Renal pelvis (tissue), 4 donors: Measurements from ENCODE around the gene CACNA1C. TPM values are rescaled to one million over a fixed set of nuclear protein-coding genes. Genes with fewer than 3 reads are reported as not detected.

Experiments
- DNase-seq: peaks from one replicate; pipeline ENCODE4 v3.0.0-alpha.2; 2013
- polyA plus RNA-seq, 3 donors: library from polyadenylated mRNA; unstranded; fragments of 120-200 nt; gene quantifications; one replicate each; pipeline ENCODE4 v1.2.1, GENCODE V29; 2013; ENCODE audit not compliant: insufficient read length in 3 of 3

CACNA1C gene
- polyA plus RNA-seq, 3 donors: 7.1 to 12.2 (median 10.0) TPM

DNA sequence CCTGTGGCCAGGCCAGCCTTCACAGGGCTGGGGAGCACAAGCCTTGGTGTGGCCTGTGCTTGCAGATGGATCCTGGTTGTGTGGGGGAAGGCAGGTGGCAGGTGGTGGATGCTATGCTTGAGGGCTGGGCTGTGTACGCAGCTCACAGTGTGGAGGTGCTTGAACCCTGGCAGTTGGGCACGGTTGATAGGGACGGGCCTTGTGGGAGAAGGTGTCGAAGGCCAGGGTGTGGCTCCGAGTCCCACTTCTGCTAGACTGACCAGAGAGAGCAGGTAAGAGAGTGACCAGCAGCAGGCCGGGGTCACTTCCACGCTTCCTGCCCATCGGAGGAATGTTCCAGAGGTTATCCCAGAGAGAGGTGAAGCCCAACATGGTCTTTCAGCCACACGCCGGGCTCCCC, 85.5 kb downstream of the CACNA1C start:
- DNase-seq: no peak

DNA sequence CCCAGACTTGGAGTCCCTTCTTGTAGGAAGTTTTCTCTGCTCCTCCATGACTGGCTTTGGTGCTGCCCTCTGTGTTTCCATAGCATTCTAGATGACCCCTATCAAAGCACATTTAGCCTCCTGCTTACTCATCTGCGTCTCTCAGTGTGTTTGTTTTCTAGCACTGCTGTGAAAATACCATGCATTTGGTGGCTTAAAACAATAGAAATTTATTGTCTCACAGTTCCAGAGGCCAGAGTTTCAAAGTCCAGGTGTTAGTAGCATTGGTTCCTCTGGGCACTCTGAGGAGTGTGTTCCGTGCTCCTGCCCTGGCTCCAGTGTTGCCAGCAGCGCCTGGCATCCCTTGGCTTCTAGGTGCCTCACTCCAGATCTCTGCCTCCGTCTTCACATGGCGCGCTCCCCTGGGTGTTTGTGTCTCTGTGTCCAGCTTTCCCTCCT, 86.1 kb downstream of the CACNA1C start:
- DNase-seq: no peak

DNA sequence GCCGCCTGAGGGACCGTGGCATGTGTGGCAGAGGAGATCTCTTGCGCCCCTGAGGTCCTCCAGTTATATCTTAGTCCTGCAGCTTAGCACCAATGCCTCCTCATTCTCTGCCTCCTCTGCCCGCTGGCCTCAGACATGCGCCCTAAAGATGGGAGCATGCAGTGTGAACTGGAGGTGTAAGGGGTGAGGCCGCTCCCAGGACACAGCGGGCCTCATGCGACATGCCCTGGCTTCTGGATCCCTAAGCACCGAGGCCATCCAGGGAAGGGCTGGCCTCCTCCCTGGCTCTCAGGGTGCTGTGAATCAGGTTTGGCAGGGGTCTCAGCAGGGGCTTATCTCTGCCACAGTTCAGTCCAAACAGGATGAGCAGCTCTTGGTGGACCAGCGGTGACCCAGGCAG, 86.9 kb downstream of the CACNA1C start:
- DNase-seq: no peak

DNA sequence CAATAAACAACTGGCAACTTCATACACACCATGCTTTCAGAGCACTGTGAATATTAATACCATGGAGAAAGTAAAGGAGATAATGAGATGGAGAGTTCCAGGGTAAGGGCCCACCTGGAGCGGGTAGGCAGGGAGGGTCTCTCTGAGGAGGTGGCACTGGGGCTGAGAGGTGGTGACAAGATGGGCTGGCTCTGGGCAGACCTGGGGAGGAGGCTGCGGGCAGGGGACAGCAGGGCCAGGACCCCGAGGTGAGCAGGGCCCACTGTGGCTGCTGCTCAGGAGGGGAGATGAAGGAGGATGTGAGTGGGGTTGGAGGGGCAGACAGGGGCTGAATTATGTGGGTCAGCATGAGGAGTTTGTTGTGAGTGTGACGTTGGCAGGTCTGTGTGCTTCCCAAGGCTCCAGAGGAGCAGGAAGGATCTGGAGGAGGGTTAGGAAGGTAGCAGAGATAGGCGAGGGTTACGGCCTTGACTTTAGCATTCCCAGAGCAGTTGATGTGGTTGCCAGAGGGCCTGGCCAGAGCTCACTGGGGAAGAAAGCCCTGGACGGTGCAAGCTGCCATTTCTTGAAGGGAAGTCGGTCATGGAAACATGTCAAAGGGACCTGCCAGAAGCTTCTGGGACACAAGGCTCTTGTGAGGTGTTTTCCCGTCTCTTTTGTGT, 88.2 kb downstream of the CACNA1C start:
- no peak for DNase-seq

DNA sequence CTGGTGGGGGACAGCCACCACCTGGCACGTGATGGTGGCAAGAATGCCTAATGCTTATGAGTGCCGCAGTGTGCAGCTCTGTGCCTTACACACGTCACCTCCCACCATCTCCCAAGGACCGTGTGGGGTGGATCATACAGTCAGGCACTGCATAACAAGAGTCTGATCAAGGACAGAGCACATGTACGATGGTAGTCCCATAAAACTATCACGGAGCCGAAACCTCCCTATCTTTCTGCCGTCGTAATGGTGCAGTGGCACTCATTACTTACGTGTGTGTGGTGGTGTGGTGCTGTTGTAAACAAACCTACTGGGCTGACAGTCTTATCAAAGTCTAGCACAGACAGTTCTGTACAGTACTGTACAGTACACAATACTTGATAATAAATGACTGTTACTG, 89.3 kb downstream of the CACNA1C start:
- no peak for DNase-seq

DNA sequence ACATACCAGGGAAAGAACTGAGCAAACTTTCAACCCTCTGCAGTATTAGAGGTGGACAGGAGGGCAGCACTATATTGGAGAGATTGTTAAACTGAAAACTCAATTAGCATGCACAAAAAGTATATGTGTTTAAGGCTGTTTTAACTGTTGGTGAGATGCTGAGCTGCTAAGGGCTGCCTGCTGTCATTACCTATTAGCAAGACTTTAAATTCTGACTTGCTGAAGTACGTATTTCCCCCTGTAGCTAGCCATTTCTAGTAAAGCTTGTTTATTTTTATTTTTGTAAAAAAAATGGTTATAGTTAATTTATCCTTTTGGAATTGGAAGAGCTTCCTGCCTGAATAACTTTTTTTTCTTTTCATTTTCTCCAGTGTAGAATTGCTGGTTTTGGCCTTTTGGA, 92.2 kb downstream of the CACNA1C start:
- no peak for DNase-seq

DNA sequence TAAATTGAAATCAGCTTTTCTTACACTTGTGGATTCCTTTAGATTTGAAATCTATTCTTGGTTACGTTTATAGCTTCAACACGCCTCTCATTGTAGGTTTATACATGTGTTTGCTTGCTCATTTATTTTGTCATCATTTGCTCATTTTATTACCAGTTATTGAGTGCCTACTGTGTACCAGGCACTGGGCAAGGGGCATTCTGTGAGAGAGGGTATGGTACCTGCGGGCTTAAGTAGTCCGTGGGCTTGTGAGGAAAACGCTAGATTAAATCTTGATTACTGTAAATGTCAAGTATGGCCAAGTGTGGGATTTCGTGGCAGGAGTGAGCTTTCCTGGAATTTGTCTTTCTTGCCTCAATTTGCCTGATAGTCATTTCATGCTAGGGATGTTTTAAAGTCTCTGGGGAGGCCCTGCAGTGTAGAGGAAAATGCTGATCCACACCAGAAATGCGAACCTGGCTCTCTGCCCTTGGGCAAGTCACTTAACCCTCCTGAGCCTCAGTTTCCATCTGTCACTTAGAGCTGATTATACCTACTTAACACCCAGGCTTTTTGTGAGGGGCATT, 92.7 kb downstream of the CACNA1C start:
- DNase-seq: no peak

DNA sequence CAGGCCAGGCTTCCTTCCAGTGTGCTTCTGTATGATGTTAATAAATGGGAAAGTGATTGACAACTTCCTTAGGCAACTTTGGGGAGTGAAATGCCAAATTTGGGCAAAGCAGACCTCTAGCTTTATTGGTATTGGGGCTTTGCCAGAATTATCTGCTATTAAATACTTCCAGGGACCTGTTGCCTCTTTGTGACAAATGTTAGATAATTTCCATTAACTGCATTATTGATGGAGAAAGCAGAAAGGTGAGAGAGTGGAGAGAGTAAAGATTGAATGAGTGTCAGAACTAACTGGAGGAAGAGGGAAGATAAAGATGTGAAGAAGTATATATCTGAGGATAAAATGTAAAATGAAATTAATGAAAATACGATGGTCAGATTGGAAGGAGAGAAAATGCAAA, 94.5 kb downstream of the CACNA1C start:
- DNase-seq: no peak

DNA sequence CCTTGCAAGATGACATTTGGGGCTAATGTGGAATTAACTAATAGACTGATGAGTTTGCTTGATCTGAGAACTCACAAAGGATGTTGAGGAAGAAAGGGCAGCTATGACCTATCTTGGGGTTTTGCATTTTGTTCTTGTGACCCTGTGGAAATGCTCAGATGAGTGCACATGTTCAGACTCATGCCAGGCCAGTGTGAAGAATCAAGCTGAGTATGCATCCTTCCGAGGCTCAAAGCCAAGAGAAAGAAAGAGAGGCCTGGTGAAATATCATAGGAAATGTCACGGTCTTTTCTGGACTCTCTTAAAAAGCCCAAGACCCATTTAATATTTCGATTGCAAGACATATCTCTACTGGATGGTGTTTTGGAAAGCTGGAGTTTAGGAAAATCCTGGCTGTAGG, 96.3 kb downstream of the CACNA1C start:
- DNase-seq: no peak

DNA sequence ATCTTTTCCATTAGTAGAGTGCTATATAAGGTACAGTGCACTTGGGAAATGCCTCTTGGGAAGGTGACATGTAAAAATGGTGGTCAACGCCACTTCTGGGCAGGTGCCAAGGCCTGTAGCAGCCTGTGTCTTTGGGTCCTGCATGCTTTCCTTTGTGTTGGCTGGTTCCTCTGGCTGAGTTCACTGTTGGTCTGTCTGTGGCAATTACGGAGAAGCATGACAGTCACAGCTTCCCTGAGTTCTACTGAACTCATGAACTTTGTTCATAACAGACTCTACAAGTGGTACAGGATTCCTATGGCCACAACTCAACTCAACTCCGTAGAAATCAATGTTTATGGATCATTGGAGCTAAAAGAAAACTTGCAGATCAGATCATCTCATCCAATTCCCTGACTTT, 98.0 kb downstream of the CACNA1C start:
- DNase-seq: no peak

DNA sequence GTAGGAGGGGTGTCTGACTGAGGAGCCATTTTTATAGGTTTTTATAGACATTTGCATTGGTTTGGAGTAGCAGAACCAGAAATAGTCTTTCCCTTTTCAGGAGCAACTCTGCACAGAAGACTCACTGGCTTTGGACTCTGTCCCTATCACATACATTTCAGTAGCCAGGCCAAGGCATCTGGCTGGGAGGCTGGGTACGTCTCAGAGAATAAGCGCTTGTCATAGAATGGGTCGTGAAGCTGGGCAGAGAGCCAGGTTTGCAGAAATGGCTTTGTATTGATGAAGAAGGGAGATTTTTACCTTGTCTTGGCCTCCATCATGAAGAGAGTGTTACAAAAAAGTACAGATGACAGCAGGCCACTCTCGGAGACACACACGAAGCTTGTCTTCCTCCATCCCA, 98.6 kb downstream of the CACNA1C start:
- DNase-seq: no peak

DNA sequence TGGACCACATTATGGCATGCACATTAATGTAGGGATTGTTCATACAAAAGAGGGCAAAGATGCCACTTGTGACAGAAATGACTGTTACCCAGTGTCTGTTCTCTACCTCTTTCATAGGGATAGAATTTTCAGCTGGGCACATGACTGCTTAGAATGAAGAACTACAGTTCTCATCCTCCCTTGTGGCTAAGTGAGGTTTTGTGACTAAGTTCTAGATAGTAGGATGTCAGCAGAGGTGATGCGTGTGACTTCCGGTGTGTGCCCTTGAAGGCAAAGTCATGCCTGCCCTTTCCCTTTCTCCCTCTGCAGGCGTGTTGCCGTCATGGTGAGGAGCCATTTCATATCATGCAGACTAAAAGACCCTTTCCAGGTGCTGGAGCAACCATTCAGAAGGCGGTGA, 99.3 kb downstream of the CACNA1C start:
- no peak for DNase-seq

DNA sequence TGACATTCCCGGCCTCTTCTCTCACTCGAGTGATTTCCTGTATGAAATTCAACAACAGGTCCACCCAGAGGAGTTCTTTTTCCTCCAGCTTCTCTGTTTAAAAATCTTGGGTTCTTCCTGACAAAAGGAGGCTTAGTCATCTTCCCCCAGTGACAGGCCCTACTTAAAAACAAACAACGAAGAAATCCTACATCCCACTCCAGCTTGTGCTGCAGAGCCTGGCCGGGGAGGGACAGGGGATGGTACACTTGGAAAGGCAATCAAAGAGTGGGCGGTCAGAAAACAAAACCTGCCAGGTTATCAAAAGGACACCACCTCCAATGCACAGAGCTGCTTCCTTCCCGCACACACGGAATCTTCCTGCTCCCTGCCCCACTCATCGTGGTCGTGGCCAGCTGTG, 101.3 kb downstream of the CACNA1C start:
- DNase-seq: no peak

DNA sequence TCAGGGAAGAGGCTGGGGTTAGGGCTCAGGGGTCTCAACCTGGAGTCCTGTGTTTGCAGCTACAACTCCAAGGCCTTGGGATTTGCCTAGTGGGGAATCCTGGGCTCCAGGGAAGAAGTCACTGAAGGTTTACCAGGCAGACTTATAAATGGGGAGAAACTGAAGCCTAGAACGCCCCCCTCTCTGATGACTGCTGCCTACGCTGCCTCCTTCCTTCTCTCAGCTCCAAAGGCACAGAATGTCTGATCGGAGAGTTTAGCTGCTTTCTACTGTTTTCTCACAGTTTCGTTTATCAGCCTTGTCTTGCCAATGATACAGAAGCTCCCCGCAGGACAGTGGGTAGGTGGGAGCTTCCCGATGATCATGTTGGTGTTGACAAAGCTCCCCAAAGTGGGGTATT, 101.7 kb downstream of the CACNA1C start:
- DNase-seq: no peak

DNA sequence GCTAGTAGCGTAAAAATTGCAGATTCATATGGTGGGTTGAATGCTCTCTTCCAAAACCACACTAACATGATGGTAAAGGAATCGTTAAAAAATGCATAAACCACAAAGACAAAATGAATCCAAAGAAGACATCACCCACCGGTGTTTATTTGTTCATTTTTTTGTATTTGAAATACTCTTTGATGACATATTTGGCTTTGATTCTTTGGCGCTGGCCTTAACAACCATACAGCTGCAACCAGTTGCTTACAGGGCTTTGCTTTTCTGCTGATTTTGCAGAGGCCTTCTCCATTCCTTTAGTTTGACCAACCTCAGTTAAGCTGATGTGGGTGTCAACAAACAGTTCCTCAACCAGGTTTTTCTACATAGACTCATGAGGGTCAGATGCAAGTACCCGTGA, 103.5 kb downstream of the CACNA1C start:
- no peak for DNase-seq

DNA sequence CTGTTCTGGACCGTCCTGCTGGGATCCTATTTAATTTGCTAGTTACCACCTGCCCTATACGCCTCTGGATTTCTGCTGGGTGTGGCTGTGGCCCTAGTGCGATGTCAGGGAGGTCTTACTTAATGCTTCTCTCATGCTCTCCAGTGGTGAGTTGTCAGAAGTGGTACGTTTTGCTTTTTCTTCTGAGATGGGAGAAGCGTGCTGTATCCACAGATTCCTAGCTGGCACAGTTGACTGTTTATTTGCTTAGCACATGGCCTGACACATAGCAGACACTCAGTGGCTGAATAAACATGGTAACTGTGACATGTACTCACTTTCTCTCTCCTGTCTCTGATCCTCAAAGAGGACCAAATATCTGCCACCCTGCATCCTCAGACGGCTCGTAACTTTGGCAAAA, 107.3 kb downstream of the CACNA1C start:
- DNase-seq: no peak

DNA sequence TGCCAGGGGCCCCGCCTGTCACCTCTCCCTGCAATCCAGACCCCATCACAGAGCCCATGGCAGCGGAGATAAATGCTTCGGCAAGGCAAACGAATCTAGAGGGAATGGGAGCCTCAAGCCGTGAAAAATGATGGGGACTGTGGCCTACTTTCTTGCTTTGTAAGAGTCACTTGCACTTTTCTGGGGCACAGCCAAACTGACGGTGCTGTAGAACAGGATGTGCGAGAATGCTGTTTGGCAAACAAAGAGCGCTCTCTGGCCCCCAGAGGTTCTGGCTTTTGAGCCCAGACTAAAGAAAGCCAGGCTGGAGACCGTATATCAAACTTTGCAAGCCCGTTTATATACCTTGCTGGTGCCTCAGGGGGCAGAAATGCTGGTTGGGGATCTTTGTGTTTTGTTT, 108.7 kb downstream of the CACNA1C start:
- no peak for DNase-seq

DNA sequence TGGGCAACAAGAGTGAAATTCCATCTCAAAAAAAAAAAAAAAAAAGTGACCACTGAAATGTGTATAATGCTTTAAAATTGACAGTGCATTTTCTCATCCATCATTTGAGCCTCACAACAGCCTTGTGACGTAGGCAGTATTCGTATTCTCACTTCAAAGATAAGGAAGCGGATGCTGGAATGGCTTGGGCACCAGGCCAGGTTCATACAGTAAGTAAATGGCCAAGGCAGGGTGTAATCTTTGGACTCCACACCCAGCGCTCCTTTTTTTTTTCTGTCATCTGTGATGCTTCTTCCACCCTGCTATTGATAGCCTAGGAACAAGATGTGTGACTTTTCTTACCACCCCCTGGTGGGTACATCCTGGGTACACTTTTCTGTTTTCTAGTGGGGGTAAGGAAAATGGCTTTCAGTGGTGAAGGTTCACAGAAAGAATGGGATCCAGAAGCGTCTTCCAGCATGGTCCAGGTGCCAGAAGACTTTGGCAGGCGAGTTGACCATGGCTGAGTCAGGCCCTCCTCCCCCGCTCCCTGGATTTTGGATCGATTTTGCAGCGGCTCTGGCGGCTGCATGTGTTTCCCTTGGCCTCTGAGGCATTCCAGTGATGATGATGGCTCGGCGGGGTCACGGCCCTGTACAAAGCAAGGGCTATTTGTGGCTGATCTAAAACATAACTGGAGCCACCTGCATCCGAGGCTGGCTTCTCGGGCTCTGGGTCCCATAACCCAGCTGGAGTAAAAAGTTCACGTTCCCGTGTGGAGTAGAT, 110.6 kb downstream of the CACNA1C start:
- no peak for DNase-seq

DNA sequence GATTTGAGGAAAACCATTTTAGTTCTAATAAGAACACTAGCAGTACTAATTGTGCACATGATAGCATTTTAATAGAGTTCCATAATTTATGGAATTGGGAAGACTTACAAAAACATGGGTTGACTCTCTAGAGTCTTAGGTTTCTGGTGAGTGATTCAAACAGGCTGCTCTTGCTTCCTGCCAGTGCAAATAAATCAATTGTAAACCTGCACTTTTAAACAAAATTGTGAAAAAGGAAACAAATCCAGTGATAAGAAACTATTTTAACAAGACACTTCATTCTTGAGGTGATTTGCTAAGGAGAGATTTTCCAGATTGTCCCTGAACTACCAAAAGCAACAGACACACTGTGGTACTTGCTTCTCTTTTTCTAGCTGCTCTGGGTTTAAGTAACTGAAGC, 112.2 kb downstream of the CACNA1C start:
- peak; percentile 68 for DNase-seq

DNA sequence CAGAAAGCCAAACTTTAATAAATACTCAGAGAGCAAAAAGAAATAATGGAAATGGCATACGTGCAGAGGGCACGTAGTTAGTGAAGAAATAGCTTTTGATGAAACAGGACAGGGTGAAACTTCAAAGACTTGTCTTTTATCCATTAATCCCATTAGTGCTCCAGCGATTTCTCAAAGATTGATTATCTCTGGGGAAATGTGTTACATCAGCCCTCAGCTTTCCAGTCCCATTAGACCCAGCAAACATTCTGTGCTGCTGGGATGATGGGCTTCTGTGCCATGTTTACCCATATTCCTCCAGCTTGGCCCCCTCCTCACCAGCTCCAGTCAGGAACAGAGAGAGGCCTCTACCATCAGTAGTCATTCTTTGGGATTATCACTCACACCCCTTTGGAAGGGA, 113.1 kb downstream of the CACNA1C start:
- DNase-seq: no peak

DNA sequence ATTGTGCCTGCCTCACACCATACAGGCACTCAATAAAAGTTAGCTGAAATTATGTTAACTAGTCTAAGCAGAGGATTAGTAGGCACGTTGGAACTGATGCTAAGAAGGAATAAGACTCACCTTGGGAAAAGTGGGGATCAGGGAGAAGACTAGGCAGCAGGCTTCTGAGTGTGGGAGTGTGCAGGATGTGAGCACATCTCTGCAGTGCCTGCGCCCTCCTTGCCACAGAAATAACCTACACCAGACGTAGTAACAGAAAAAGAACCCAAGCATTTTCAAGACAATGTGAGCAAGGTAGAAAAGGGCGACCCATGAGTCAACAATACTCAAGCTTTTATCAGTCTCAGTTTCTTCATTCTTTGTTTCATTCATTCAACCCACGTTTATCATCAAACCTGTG, 113.9 kb downstream of the CACNA1C start:
- DNase-seq: no peak

DNA sequence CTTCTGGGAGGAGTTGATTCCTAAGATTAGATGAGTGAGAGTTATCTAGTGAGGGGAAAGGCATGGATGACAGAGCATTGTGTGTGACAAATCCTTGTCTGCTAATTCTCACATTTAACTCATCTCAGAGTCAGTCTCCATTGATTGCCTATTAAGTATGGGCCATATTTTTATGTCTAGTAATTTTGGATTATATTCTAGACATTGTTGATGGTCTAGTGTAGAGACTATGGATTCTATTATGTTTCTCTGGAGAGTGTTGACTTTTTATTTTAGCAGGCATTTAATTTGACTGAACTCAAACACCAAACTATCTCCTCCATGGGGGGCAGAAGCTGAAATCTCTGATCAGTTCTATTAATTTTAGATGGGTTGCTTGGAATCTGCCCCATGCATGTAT, 114.4 kb downstream of the CACNA1C start:
- DNase-seq: no peak

DNA sequence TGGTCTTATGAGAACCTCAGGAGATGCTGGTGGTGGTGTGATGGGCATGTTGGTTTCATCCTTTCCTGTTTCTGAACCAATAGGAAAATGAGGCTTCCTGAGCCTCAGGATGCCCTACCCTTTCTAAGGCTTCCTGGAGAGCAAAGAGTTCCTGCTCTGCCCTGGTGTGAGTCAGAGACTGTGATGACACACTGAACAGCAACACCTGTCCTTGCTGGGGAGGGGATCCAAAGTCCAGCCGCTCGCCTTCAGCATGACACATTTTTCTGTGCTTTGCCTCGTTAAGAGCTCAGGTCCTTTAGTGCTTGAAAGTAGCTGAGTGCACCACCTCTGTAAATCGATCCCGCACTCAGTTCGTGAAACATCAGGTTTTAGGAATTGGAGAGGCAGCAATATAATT, 116.0 kb downstream of the CACNA1C start:
- DNase-seq: no peak

DNA sequence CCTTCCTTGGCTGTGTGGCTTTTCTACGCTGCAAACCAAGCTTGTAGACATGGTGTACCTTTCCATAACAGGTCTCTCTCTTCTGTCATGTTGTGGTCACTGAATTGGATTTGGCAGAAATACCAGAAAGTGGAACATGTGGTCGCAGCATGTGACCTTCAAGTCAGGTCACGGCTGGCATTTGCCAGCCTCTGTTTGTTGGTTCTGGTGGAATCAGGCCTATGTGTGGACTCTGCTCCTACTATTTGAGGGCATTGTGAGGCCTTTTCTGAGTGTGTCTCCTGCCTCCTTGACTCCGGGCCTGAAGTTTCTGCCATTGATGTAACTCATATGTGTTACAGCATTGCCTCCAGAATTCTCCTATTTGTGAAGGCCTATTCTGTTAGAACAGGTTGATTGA, 116.7 kb downstream of the CACNA1C start:
- no peak for DNase-seq
